Measurements from ENCODE around the gene ZNF441. TPM values are rescaled to one million over a fixed set of nuclear protein-coding genes. Genes with fewer than 3 reads are reported as not detected.
A peak's percentile ranks its signal among the peaks of the same experiment; 100 is the strongest.
"Not testable (repeated sequence)": the region's sequence is repeated elsewhere in the genome, so short reads cannot be mapped to it uniquely, and the experiment has no call there.

ZNF441 gene
- total RNA-seq, 4 donors from 2014 or later = 1.1 to 7.6 (median 2.9) TPM

- Histone ChIP-seq H3K27ac (peak overlapping the region in 2 of 4 donors; percentile 94 to 96), H3K4me1 (peaks cover 7 to 10% of the 10 kb centered on the region in 2 donors), H3K9me3 (no peaks in the 10 kb centered on the region), H3K27me3 (no peaks in the 10 kb centered on the region), H3K4me3 (peak overlapping the region; percentile 76 to 97 (median 81)), H3K36me3 (peaks cover 0 to 12% of the 10 kb centered on the region in 2 donors)
- TF ChIP-seq POLR2A (IDR thresholded peaks at IDR 0.05) (no peak), CTCF (IDR thresholded peaks at IDR 0.05 in 4 of 5, conservative IDR thresholded peaks at IDR 0.05 in 1 of 5) (no peak)
- in situ Hi-C loops (cut with MboI; ENCODE audit: low sequenced_read_pairs in 4 of 4) (no loop called here), intact Hi-C loops (cut with DNase I; ENCODE audit: low total_unique reads) (loop anchor here (1.0 to 5.0 kb wide), 3 partner anchors 15 to 175 kb away; partner anchors contain the start of genes ZNF491 and ZNF69)
- ATAC-seq (peak; percentile 20 to 34), DNase-seq (no peak)
Measured at GRCh38 chr19:11813703-11814028, 46.9 kb downstream of the ZNF441 start.

DNA sequence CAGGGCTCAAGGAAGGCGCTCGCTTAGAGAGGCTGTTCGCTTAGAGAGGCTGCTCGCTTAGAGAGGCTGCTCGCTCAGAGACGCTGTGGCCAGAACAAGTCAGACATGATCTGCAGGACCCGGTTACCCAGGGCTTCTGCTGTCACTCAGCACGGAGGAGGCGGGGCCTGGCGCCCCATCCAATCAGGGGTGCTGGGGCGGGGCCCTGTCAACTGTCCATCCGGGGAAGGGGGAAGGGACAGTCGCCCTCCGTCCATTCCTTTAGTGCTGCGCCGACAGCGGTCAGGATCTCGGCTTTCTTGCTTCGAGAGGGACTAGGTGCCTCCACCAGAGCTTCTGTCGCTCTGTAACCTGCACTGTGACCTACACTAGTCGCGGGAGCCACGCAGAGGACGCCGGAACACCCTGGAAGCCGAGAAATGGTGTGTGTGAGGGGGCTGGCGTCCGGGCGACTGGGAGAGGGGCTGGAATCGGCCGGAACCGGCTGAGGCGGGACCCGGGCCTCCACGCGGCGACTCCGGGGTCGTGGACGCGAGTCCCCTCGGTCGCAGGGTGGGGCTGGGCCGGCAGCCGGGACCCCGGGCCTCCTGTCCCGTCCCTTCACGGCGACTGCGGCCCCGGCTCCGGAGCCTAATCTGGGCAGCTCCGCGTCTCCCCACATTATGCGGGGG lies 47.4 kb downstream of the ZNF441 start, which contains the start of gene ZNF440:
Gene ZNF440 (plus strand): TSS at position 245 of the 671 bp plus-strand sequence. CDS start 175 bp downstream, at position 420.
- peak within 1 kb of the TSS; percentile 76 to 97 (median 81) for H3K4me3 ChIP-seq
- in situ Hi-C loops (cut with MboI; ENCODE audit: low sequenced_read_pairs in 4 of 4) = no loop called here
- no peaks in the 10 kb centered on the region for H3K9me3 ChIP-seq
- H3K4me1 ChIP-seq = peaks cover 7 to 10% of the 10 kb centered on the region in 2 donors
- H3K27ac ChIP-seq = peak within 1 kb of the TSS; percentile 80 to 96 (median 88)
- TF ChIP-seq POLR2A (IDR thresholded peaks at IDR 0.05) (peak; percentile 71 to 89), CTCF (IDR thresholded peaks at IDR 0.05 in 4 of 5, conservative IDR thresholded peaks at IDR 0.05 in 1 of 5) (peak in 1 of 5 experiments; percentile 15)
- H3K36me3 ChIP-seq = peaks cover 0 to 9% of the 10 kb centered on the region in 2 donors
- DNase-seq (peak; percentile 91 to 93), ATAC-seq (peak; percentile 99)
- no peaks in the 10 kb centered on the region for H3K27me3 ChIP-seq
- intact Hi-C loops (cut with DNase I; ENCODE audit: low total_unique reads) = loop anchor here (1.0 to 5.0 kb wide), 3 partner anchors 16 to 174 kb away; partner anchors contain the start of genes ZNF491 and ZNF69

DNA sequence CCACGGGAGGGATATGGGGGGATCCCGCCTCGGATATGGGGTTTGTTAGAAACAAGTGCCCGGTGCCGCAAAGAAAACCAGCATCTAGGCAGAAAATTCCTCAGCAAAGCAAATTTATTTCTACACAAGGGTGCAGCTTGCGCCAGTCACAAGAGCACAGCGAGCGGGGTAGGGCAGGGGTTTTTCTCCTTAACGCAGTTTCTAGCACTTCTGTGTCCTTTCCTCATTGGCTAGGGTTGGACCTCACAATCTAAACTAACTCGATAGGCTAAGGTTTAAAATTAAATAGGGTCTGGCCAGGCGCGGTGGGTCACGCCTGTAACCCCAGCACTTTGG lies 47.9 kb downstream of the ZNF441 start:
- intact Hi-C loops (cut with DNase I; ENCODE audit: low total_unique reads) (loop anchor here (1.0 to 5.0 kb wide), 3 partner anchors 16 to 174 kb away; partner anchors contain the start of genes ZNF491 and ZNF69), in situ Hi-C loops (cut with MboI; ENCODE audit: low sequenced_read_pairs in 4 of 4) (no loop called here)
- no peak for DNase-seq
- TF ChIP-seq CTCF (IDR thresholded peaks at IDR 0.05 in 4 of 5, conservative IDR thresholded peaks at IDR 0.05 in 1 of 5) = no peak
- TF ChIP-seq POLR2A (IDR thresholded peaks at IDR 0.05) = no peak
- Histone ChIP-seq H3K27me3 (no peaks in the 10 kb centered on the region), H3K9me3 (no peaks in the 10 kb centered on the region), H3K36me3 (peaks cover 0 to 8% of the 10 kb centered on the region in 2 donors), H3K4me1 (peaks cover 7 to 10% of the 10 kb centered on the region in 2 donors), H3K4me3 (peak overlapping the region; percentile 76 to 97 (median 81)), H3K27ac (peak overlapping the region; percentile 80 to 96 (median 88))
- ATAC-seq = peak; percentile 17 to 19

DNA sequence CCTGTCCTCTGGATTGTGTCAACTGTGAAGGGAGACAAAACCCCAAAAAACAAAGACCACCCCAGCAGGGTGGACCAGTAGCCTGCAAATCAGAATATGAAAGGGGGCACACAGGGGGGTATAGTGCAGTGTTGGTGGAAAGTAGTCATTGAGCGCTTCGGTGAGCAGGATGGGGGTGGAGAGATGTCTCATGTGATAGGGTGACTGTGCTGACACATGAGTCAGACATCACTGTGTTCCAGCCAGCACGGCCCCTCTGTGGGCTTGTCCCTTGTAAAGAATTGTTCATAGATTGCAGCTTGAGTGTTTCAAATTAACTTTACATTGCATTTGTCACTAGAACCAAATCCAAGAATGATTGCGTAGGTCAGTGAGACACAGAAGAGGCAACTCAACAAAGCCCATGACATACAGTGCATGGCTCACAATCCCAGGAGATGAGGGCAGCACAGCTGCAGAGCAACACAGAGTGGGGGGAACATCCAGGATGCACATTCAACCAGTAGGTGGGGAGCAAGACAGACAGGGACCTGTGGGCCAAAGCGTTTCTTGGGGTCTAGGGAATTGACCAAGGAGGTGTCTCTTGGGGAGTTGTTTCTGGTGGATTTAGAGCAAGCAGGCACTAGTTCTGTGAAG lies 54.8 kb downstream of the ZNF441 start:
- ATAC-seq (no peak), DNase-seq (no peak)
- intact Hi-C loops (cut with DNase I; ENCODE audit: low total_unique reads) (no loop called here), in situ Hi-C loops (cut with MboI; ENCODE audit: low sequenced_read_pairs in 4 of 4) (no loop called here)
- H3K4me1 ChIP-seq = peaks cover 0 to 3% of the 10 kb centered on the region in 2 donors
- H3K27me3 ChIP-seq = no peaks in the 10 kb centered on the region
- no peak overlapping the region for H3K4me3 ChIP-seq
- no peaks in the 10 kb centered on the region for H3K9me3 ChIP-seq
- no peak overlapping the region for H3K27ac ChIP-seq
- peaks cover 0 to 23% of the 10 kb centered on the region in 2 donors for H3K36me3 ChIP-seq
- no peak for TF ChIP-seq CTCF (IDR thresholded peaks at IDR 0.05 in 4 of 5, conservative IDR thresholded peaks at IDR 0.05 in 1 of 5)
- no peak for TF ChIP-seq POLR2A (IDR thresholded peaks at IDR 0.05)

DNA sequence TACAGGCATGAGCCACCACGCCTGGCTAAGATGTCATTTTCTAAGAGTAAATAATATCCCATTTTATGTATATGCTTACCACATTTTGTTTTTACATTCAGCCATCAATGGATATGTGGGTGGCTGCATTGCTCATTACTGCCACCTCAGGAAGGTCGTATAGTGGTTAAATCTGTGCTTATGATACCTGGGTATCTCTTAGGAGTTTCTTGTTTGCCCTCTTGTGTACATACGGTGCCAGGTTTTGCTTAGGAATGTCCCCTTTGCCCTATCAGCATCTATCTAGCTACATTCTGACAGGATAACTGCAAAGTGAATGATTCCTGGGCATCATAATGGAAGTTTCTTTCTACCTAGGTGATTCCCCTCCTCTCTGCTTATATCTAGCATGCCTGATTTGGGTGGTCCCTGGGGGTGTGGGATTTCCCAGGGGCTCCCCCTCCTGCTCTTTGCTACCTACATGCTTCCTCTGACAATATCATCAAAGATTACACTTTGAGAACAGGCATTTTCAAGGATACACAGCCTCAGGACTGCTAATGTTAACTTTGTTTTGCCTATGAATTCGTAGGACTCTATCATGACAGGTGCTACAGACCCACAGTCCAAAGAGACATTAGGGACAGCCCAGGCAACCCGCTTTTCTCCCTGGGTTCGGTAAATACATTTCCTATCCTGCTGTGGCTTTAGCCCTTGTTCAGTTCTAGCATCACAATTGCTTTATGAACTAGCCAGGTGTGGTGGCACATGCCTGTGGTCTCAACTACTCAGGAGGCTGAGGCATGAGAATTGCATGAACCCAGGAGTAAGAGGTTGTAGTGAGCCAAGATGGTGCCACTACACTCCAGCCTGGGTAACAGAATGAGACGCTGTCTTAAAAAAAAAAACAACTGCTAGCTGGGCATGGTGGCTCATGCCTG lies 62.4 kb downstream of the ZNF441 start:
- H3K4me3 ChIP-seq; intact Hi-C loops (cut with DNase I; ENCODE audit: low total_unique reads); H3K27me3 ChIP-seq; ATAC-seq; H3K27ac ChIP-seq; in situ Hi-C loops (cut with MboI; ENCODE audit: low sequenced_read_pairs in 4 of 4); DNase-seq; H3K4me1 ChIP-seq: not testable (repeated sequence)
- Histone ChIP-seq H3K36me3 (peaks cover 19 to 64% of the 10 kb centered on the region in 2 donors), H3K9me3 (peaks cover 10 to 29% (median 10%) of the 10 kb centered on the region in 3 donors)
